ENCODE results near the gene MATK.

MATK gene

GRCh38 chr19:3740431-3740830 is 45.8 kb downstream of the MATK start:
- no peak for TF ChIP-seq CTCF (conservative IDR thresholded peaks at IDR 0.05; ENCODE audit: low read length)
- no peak for DNase-seq (ENCODE audit: low read depth)
- no peak overlapping the region for H3K4me3 ChIP-seq (ENCODE audit: low read length)

GRCh38 chr19:3738477-3739220 is 47.5 kb downstream of the MATK start:
- no peak overlapping the region for H3K4me3 ChIP-seq (ENCODE audit: low read length)
- no peak for TF ChIP-seq CTCF (conservative IDR thresholded peaks at IDR 0.05; ENCODE audit: low read length)
- DNase-seq (ENCODE audit: low read depth): no peak

GRCh38 chr19:3737487-3738205 is 48.5 kb downstream of the MATK start:
- TF ChIP-seq CTCF (conservative IDR thresholded peaks at IDR 0.05; ENCODE audit: low read length): no peak
- no peak for DNase-seq (ENCODE audit: low read depth)

GRCh38 chr19:3736106-3736724 is 50.0 kb downstream of the MATK start:
- TF ChIP-seq CTCF (conservative IDR thresholded peaks at IDR 0.05; ENCODE audit: low read length): no peak
- H3K4me3 ChIP-seq (ENCODE audit: low read length): no peak overlapping the region
- no peak for DNase-seq (ENCODE audit: low read depth)

More at GRCh38 chr19:3737487-3738205, 48.5 kb downstream of the MATK start:
- H3K4me3 ChIP-seq (ENCODE audit: low read length): no peak overlapping the region

- no peak overlapping the region for H3K4me3 ChIP-seq (ENCODE audit: low read length)
- no peak for DNase-seq (ENCODE audit: low read depth)
- no peak for TF ChIP-seq CTCF (conservative IDR thresholded peaks at IDR 0.05; ENCODE audit: low read length)
Measured at GRCh38 chr19:3734310-3734600, 51.9 kb downstream of the MATK start.

GRCh38 chr19:3733549-3734309 is 52.5 kb downstream of the MATK start:
- no peak overlapping the region for H3K4me3 ChIP-seq (ENCODE audit: low read length)
- TF ChIP-seq CTCF (conservative IDR thresholded peaks at IDR 0.05; ENCODE audit: low read length): no peak
- no peak for DNase-seq (ENCODE audit: low read depth)
